MCF 10A (cell line): ENCODE measurements around the gene EPHB1. TPM values are rescaled to one million over a fixed set of nuclear protein-coding genes. Genes with fewer than 3 reads are reported as not detected.
A peak's percentile ranks its signal among the peaks of the same experiment; 100 is the strongest.
"Not testable (repeated sequence)": the region's sequence is repeated elsewhere in the genome, so short reads cannot be mapped to it uniquely, and the experiment has no call there.

ENCODE experiments used
- BruUV-seq: library from RNA; stranded (reverse); fragments of 400-500 nt; replicated peaks from 2 replicates; lab custom pipeline; 2021; lab: Mats Ljungman, UMichigan
- CTCF ChIA-PET: fragments of 300-600 bp; sonication (Branson Sonifier 250); formaldehyde crosslinking; extraction: SDS; loops from one replicate; lab custom pipeline; 2021; ENCODE audit warnings: antibody characterized with exemption, inconsistent platforms; lab: Yijun Ruan, JAX
- POLR2A ChIA-PET: fragments of 300-600, 350-650 bp; sonication (Branson Sonifier 250); formaldehyde crosslinking; extraction: SDS; loops from one replicate; lab custom pipeline; 2020; ENCODE audit warnings: antibody characterized with exemption, inconsistent platforms; lab: Yijun Ruan, JAX
- DNase-seq: peaks from one replicate; pipeline ENCODE4 v3.0.0-alpha.2; 2018; ENCODE audit not compliant: unreplicated experiment
- H3K27ac Mint-ChIP-seq: one replicate; pipeline ENCODE4 v1.8.0; 2022; ENCODE audit warnings: mild to moderate bottlenecking, low read depth, mixed read lengths; ENCODE audit not compliant: unreplicated experiment
- H3K27me3 Mint-ChIP-seq: one replicate; pipeline ENCODE4 v1.8.0; 2022; ENCODE audit warnings: mixed read lengths; ENCODE audit not compliant: insufficient read depth, unreplicated experiment
- H3K36me3 Mint-ChIP-seq: one replicate; pipeline ENCODE4 v1.8.0; 2022; ENCODE audit warnings: mild to moderate bottlenecking, moderate library complexity, mixed read lengths; ENCODE audit not compliant: insufficient read depth, unreplicated experiment
- H3K4me1 Mint-ChIP-seq: one replicate; pipeline ENCODE4 v1.8.0; 2022; ENCODE audit warnings: mixed read lengths; ENCODE audit not compliant: insufficient read depth, unreplicated experiment
- H3K4me3 Mint-ChIP-seq: one replicate; pipeline ENCODE4 v1.8.0; 2022; ENCODE audit warnings: mild to moderate bottlenecking, moderate library complexity, mixed read lengths; ENCODE audit not compliant: unreplicated experiment
- H3K9me3 Mint-ChIP-seq: one replicate; pipeline ENCODE4 v1.8.0; 2022; ENCODE audit warnings: mixed read lengths; ENCODE audit not compliant: unreplicated experiment
- CTCF ChIP-seq: fragments of 200-600 bp; IDR thresholded peaks from one replicate; pipeline ENCODE4 v1.8.0; 2022; ENCODE audit warnings: antibody characterized with exemption, mild to moderate bottlenecking; ENCODE audit not compliant: unreplicated experiment
- intact Hi-C: fragments of 100-400 bp; cut with micrococcal nuclease; formaldehyde crosslinking; loops from 2 replicates; pipeline ENCODE4 v1.14.1; 2022
- total RNA-seq: library from RNA; stranded (reverse); gene quantifications from 2 replicates; pipeline ENCODE4 v1.2.3, GENCODE V29; 2022

Gene EPHB1
- total RNA-seq, 1 experiment from 2014 or later, result not detected

- POLR2A ChIA-PET, result no interaction called here
- CTCF ChIA-PET, result interaction anchor here (0.6 to 1.1 kb wide), 2 partner anchors 22 to 398 kb away, joined by 3 read pairs; no protein-coding TSS in a partner anchor
- DNase-seq, result peak; percentile 33
- Mint-ChIP-seq H3K9me3 (peaks cover 36% of the 10 kb centered on the region), H3K4me3 (no peak overlapping the region), H3K27ac (no peak overlapping the region), H3K4me1 (no peaks in the 10 kb centered on the region), H3K36me3 (no peaks in the 10 kb centered on the region), H3K27me3 (no peaks in the 10 kb centered on the region)
- no peak for TF ChIP-seq CTCF
- intact Hi-C loops, result no loop called here
- no TSS peak for BruUV-seq
Measured at GRCh38 chr3:135000465-135000864, 205.4 kb downstream of the EPHB1 start.

- H3K27ac Mint-ChIP-seq, H3K27me3 Mint-ChIP-seq, DNase-seq, H3K4me1 Mint-ChIP-seq, BruUV-seq, intact Hi-C loops, H3K36me3 Mint-ChIP-seq, H3K4me3 Mint-ChIP-seq, CTCF ChIA-PET, POLR2A ChIA-PET: not testable (repeated sequence)
- peaks cover 27% of the 10 kb centered on the region for H3K9me3 Mint-ChIP-seq
Measured at GRCh38 chr3:135005616-135006015, 210.6 kb downstream of the EPHB1 start.

- intact Hi-C loops, result no loop called here
- ChIA-PET POLR2A (no interaction called here), CTCF (interaction anchor here (1.0 kb wide), 1 partner anchor 23 kb away, joined by 3 read pairs; no protein-coding TSS in a partner anchor)
- no peak for TF ChIP-seq CTCF
- Mint-ChIP-seq H3K4me1 (no peaks in the 10 kb centered on the region), H3K36me3 (no peaks in the 10 kb centered on the region), H3K27me3 (no peaks in the 10 kb centered on the region), H3K4me3 (no peak overlapping the region), H3K9me3 (peaks cover 27% of the 10 kb centered on the region), H3K27ac (no peak overlapping the region)
- BruUV-seq, result no TSS peak
- DNase-seq, result no peak
Measured at GRCh38 chr3:135007607-135008006, 212.5 kb downstream of the EPHB1 start.

GRCh38 chr3:135008326-135008725 lies 213.3 kb downstream of the EPHB1 start:
- DNase-seq, result no peak

More at GRCh38 chr3:135008326-135008725, 213.3 kb downstream of the EPHB1 start:
- H3K9me3 Mint-ChIP-seq, result peaks cover 31% of the 10 kb centered on the region
- H3K4me1 Mint-ChIP-seq, result no peaks in the 10 kb centered on the region
- no TSS peak for BruUV-seq
- CTCF ChIA-PET, result interaction anchor here (0.6 to 1.0 kb wide), 2 partner anchors 216 to 1035 kb away, joined by 3 read pairs; no protein-coding TSS in a partner anchor
- POLR2A ChIA-PET, result no interaction called here
- no peaks in the 10 kb centered on the region for H3K27me3 Mint-ChIP-seq
- no peak overlapping the region for H3K27ac Mint-ChIP-seq
- TF ChIP-seq CTCF, result no peak
- intact Hi-C loops, result no loop called here
- no peak overlapping the region for H3K4me3 Mint-ChIP-seq
- no peaks in the 10 kb centered on the region for H3K36me3 Mint-ChIP-seq
